Neural cell (in vitro differentiated cells): ENCODE measurements around the gene CSF1. TPM values are rescaled to one million over a fixed set of nuclear protein-coding genes. Genes with fewer than 3 reads are reported as not detected.

Source experiments
- H2AFZ ChIP-seq: fragments of 200-600, 300-800 bp; sonication (generic), shearing (Covaris generic); 2 replicates; pipeline ENCODE4 v1.6.0; 2014; ENCODE audit warnings: low read depth, mild to moderate bottlenecking, antibody characterized with exemption, low read length, moderate library complexity
- H3F3A ChIP-seq: fragments of 200-600 bp; shearing (Covaris generic); 2 replicates; pipeline ENCODE4 v1.6.1; 2016; ENCODE audit warnings: mild to moderate bottlenecking, moderate library complexity, mixed read lengths, antibody characterized with exemption, low read length; ENCODE audit not compliant: insufficient read depth, poor library complexity, severe bottlenecking
- H3K27ac ChIP-seq: fragments of 200-600, 300-800 bp; sonication (generic), shearing (Covaris generic); 2 replicates; pipeline ENCODE4 v1.5.1; 2014; ENCODE audit warnings: mild to moderate bottlenecking, low read length, moderate library complexity
- H3K27me3 ChIP-seq: fragments of 300-800, 200-600 bp; sonication (generic), shearing (Covaris generic); 2 replicates; pipeline ENCODE4 v1.6.0; 2014; ENCODE audit warnings: mild to moderate bottlenecking, low read depth, low read length, moderate library complexity; ENCODE audit not compliant: insufficient read depth
- H3K36me3 ChIP-seq: fragments of 300-800, 200-600 bp; sonication (generic), shearing (Covaris generic); 2 replicates; pipeline ENCODE4 v1.5.1; 2014; ENCODE audit warnings: mild to moderate bottlenecking, antibody characterized with exemption, low read length, moderate library complexity; ENCODE audit not compliant: insufficient read depth
- H3K4me2 ChIP-seq: fragments of 300-800, 200-600 bp; sonication (generic), shearing (Covaris generic); 2 replicates; pipeline ENCODE4 v1.6.0; 2014; ENCODE audit warnings: mild to moderate bottlenecking, low read length
- H3K4me3 ChIP-seq: fragments of 300-800, 200-600 bp; sonication (generic), shearing (Covaris generic); 2 replicates; pipeline ENCODE4 v1.5.1; 2014; ENCODE audit warnings: mild to moderate bottlenecking, low read length, moderate library complexity
- H3K79me2 ChIP-seq: fragments of 200-600 bp; shearing (Covaris generic); replicated peaks from 2 replicates; pipeline ENCODE4 v1.6.0; 2014; ENCODE audit warnings: mild to moderate bottlenecking, low read length, moderate library complexity; ENCODE audit not compliant: insufficient read depth
- H3K9ac ChIP-seq: fragments of 300-800, 200-600 bp; sonication (generic), shearing (Covaris generic); 2 replicates; pipeline ENCODE4 v1.6.1; 2016; ENCODE audit warnings: mild to moderate bottlenecking, low read length, mixed read lengths
- H3K9me2 ChIP-seq: fragments of 200-600 bp; shearing (Covaris generic); 2 replicates; pipeline ENCODE4 v1.6.1; 2016; ENCODE audit warnings: mild to moderate bottlenecking, low read length, mixed read lengths; ENCODE audit not compliant: insufficient read depth
- H3K9me3 ChIP-seq: fragments of 200-600, 300-800 bp; sonication (generic), shearing (Covaris generic); 2 replicates; pipeline ENCODE4 v1.6.1; 2016; ENCODE audit warnings: mild to moderate bottlenecking, mixed run types, low read length, moderate library complexity, mixed read lengths
- H4K20me1 ChIP-seq: fragments of 200-600 bp; shearing (Covaris generic); 2 replicates; pipeline ENCODE4 v1.6.1; 2016; ENCODE audit warnings: mild to moderate bottlenecking, mixed run types; ENCODE audit not compliant: insufficient read depth
- EP300 ChIP-seq: fragments of 450-650 bp; conservative IDR thresholded peaks from 2 replicates; pipeline ENCODE4 v1.6.1; 2014; ENCODE audit warnings: antibody characterized with exemption, mild to moderate bottlenecking, moderate library complexity; ENCODE audit not compliant: poor library complexity, severe bottlenecking
- EZH2 ChIP-seq: fragments of 200-600, 300-800 bp; shearing (Covaris generic), sonication (generic); IDR thresholded peaks from 2 replicates; pipeline ENCODE4 v1.6.1; 2014; ENCODE audit warnings: antibody characterized with exemption, low read length, borderline replicate concordance, mild to moderate bottlenecking; ENCODE audit not compliant: insufficient read depth, poor library complexity, severe bottlenecking
- MXI1 ChIP-seq: fragments of 450-650 bp; conservative IDR thresholded peaks from 2 replicates; pipeline ENCODE4 v1.6.1; 2014; ENCODE audit warnings: antibody characterized with exemption, mild to moderate bottlenecking; ENCODE audit not compliant: poor library complexity, severe bottlenecking
- POLR2AphosphoS5 ChIP-seq: IDR thresholded peaks from 2 replicates; pipeline ENCODE4 v1.6.1; 2012
- RAD21 ChIP-seq: fragments of 450-650 bp; conservative IDR thresholded peaks from 2 replicates; pipeline ENCODE4 v1.6.1; 2014; ENCODE audit warnings: antibody characterized with exemption, mild to moderate bottlenecking, moderate library complexity
- SMC3 ChIP-seq: fragments of 450-650 bp; conservative IDR thresholded peaks from 2 replicates; pipeline ENCODE4 v1.6.1; 2014; ENCODE audit warnings: antibody characterized with exemption, mild to moderate bottlenecking, moderate library complexity; ENCODE audit not compliant: poor library complexity
- TAF1 ChIP-seq: IDR thresholded peaks from 2 replicates; pipeline ENCODE4 v1.6.1; 2012; ENCODE audit warnings: low read depth
- polyA plus RNA-seq: library from polyadenylated mRNA; depleted of rRNA; stranded (reverse); fragments of >200 nt; gene quantifications from 2 replicates; pipeline ENCODE4 v1.2.3, GENCODE V29; 2014
- TF ChIP-seq, protein P1 (sequence below): fragments of 450-650 bp; IDR thresholded peaks from 2 replicates; pipeline ENCODE4 v1.5.1; 2014; ENCODE audit warnings: antibody characterized with exemption, mild to moderate bottlenecking, moderate library complexity; ENCODE audit not compliant: poor library complexity, severe bottlenecking
- TF ChIP-seq, protein P2 (sequence below): IDR thresholded peaks from 2 replicates; pipeline ENCODE4 v1.6.1; 2012; ENCODE audit warnings: borderline replicate concordance

Gene CSF1
- polyA plus RNA-seq, 1 donor from 2014 or later = 0.30 TPM

DNA sequence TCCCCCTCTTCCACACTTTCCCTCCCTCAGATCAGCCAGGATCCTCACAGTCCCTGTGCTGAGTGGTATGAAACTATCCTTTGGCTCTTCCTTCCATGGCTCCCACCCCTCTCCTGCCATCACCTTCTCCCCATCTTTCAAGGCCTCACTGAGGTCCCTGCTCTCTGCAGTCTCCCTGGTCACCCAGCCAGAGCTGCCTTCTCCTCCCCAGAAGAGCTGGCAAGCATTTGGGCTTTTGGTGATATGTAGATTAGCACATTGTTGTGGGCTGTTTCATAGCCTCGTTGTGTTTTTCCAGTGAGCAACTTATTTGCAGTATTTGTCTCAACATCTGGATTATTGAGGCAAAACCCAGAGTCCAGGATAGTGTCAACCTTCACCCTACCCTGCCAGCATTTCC is 2.2 kb downstream of the CSF1 start:
- no peak overlapping the region for H3K9ac ChIP-seq
- H4K20me1 ChIP-seq = no peaks in the 10 kb centered on the region
- H3K27ac ChIP-seq = no peak overlapping the region
- no peaks in the 10 kb centered on the region for H3F3A ChIP-seq
- no peaks in the 10 kb centered on the region for H3K36me3 ChIP-seq
- peaks cover 31% of the 10 kb centered on the region for H3K27me3 ChIP-seq
- H2AFZ ChIP-seq = no peak overlapping the region
- H3K79me2 ChIP-seq = no peaks in the 10 kb centered on the region
- TF ChIP-seq POLR2AphosphoS5 (no peak), SMC3 (no peak), TAF1 (no peak), MXI1 (no peak), EZH2 (no peak), RAD21 (no peak), EP300 (no peak)
- TF ChIP-seq, protein P1, sequence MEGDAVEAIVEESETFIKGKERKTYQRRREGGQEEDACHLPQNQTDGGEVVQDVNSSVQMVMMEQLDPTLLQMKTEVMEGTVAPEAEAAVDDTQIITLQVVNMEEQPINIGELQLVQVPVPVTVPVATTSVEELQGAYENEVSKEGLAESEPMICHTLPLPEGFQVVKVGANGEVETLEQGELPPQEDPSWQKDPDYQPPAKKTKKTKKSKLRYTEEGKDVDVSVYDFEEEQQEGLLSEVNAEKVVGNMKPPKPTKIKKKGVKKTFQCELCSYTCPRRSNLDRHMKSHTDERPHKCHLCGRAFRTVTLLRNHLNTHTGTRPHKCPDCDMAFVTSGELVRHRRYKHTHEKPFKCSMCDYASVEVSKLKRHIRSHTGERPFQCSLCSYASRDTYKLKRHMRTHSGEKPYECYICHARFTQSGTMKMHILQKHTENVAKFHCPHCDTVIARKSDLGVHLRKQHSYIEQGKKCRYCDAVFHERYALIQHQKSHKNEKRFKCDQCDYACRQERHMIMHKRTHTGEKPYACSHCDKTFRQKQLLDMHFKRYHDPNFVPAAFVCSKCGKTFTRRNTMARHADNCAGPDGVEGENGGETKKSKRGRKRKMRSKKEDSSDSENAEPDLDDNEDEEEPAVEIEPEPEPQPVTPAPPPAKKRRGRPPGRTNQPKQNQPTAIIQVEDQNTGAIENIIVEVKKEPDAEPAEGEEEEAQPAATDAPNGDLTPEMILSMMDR = no peak
- TF ChIP-seq, protein P2, sequence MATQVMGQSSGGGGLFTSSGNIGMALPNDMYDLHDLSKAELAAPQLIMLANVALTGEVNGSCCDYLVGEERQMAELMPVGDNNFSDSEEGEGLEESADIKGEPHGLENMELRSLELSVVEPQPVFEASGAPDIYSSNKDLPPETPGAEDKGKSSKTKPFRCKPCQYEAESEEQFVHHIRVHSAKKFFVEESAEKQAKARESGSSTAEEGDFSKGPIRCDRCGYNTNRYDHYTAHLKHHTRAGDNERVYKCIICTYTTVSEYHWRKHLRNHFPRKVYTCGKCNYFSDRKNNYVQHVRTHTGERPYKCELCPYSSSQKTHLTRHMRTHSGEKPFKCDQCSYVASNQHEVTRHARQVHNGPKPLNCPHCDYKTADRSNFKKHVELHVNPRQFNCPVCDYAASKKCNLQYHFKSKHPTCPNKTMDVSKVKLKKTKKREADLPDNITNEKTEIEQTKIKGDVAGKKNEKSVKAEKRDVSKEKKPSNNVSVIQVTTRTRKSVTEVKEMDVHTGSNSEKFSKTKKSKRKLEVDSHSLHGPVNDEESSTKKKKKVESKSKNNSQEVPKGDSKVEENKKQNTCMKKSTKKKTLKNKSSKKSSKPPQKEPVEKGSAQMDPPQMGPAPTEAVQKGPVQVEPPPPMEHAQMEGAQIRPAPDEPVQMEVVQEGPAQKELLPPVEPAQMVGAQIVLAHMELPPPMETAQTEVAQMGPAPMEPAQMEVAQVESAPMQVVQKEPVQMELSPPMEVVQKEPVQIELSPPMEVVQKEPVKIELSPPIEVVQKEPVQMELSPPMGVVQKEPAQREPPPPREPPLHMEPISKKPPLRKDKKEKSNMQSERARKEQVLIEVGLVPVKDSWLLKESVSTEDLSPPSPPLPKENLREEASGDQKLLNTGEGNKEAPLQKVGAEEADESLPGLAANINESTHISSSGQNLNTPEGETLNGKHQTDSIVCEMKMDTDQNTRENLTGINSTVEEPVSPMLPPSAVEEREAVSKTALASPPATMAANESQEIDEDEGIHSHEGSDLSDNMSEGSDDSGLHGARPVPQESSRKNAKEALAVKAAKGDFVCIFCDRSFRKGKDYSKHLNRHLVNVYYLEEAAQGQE = no peak
- H3K9me3 ChIP-seq = no peaks in the 10 kb centered on the region
- H3K9me2 ChIP-seq = no peaks in the 10 kb centered on the region
- H3K4me2 ChIP-seq = no peak overlapping the region
- no peak overlapping the region for H3K4me3 ChIP-seq

DNA sequence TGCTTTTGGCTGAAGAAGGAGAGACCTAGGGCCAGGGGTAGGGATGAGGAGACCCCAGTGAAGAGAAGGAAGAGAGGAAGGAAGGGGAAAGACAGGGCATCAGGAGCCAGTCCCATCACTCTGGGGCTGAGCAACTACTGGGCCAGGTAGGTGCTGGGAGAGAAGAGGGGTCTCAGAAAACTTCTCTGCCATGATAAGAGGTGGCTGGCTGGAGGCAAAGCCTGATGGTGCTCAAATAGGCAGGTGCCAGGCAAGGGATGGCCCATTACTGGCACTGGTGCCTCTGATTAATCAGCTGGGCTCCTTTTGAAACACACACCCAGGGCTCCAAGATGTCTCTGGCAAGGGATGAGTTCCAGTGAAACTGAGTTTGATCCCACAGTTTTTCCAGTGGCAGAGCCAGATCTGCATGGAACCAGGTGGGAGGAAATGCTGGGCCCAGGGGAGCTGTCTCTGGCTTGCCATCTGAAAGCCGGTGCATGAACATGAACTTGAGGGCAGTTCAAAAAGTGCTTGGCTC is 2.8 kb downstream of the CSF1 start:
- H3K4me3 ChIP-seq = no peak overlapping the region
- no peak for TF ChIP-seq EP300
- TF ChIP-seq POLR2AphosphoS5 = no peak
- no peak for TF ChIP-seq SMC3
- TF ChIP-seq, protein P1 = no peak
- TF ChIP-seq MXI1 = no peak
- no peak for TF ChIP-seq TAF1
- TF ChIP-seq RAD21 = no peak
- TF ChIP-seq, protein P2 = no peak
- TF ChIP-seq EZH2 = no peak
- H3K4me2 ChIP-seq = no peak overlapping the region
- H3K36me3 ChIP-seq = no peaks in the 10 kb centered on the region
- H3K9me2 ChIP-seq = no peaks in the 10 kb centered on the region
- peaks cover 31% of the 10 kb centered on the region for H3K27me3 ChIP-seq
- no peaks in the 10 kb centered on the region for H3K9me3 ChIP-seq
- no peak overlapping the region for H3K9ac ChIP-seq
- no peaks in the 10 kb centered on the region for H3F3A ChIP-seq
- no peaks in the 10 kb centered on the region for H4K20me1 ChIP-seq
- H3K27ac ChIP-seq = no peak overlapping the region
- H3K79me2 ChIP-seq = no peaks in the 10 kb centered on the region
- no peak overlapping the region for H2AFZ ChIP-seq
